HG02973 (cell line): ENCODE results near the gene BST2.

ENCODE experiments used
- ATAC-seq: cut with Tn5 transposase; IDR thresholded peaks from one replicate; pipeline ENCODE4 v1.9.1; 2021; ENCODE audit warnings: moderate library complexity; ENCODE audit not compliant: unreplicated experiment

Gene BST2

DNA sequence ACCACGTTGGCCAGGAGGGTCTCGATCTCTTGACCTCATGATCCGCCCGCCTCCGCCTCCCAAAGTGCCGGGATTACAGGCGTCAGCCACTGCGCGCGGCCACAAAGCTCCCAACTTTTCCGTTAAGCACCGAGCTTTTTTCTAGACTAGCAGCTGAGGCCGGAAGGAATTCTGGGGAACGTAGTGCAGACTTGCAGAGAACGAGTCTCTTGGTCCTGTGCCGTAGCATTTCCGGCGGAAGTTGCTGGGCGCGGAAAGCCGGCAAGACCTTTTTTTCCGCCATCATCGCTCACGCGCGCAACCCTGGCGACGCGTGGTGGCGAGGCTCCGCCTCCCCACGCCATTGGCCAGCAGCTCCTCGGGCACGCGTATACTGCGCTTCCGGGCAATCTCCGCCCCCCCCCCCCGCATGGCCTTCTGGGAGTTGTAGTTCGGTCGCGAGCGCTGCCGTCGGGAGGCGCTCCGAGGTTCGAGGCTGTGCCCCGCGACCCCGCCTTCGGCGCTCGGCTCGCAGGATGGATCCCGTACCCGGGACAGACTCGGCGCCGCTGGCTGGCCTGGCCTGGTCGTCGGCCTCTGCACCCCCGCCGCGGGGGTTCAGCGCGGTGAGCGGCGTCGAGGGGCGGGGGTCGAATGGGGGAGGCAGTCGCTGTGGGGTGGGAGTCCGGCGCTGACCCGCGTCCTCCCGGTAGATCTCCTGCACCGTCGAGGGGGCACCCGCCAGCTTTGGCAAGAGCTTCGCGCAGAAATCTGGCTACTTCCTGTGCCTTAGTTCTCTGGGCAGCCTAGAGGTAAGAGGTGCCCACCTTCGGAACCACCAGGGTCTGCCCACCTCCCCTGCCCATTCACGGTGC, 14.4 kb upstream of the BST2 start, which contains the start of gene MVB12A:
Gene MVB12A (plus strand): TSS at position 427 of the 854 bp plus-strand sequence. CDS start 89 bp downstream, at position 516.
- peak; percentile 81 for ATAC-seq

DNA sequence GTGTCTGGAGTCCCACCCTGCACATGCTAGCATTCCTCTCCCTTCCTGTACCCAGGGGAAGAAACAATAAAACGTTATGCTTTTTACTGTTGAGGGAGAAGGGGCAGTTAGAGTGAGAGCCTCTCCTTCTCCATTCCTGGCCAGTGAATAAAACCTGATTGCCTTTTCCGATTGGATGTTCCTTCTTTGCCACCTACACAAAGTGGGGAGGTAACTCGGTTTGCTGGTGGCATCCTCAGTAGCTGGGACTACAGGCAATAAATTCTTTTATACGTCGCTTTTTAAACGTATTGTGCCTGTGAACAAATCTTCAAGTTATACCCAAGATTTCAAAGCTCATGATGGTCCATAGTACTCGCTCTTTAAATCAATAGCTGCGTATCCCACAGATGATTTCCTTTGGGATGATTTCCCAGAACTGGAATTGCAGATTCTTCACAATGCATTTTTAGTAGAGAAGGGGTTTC, 13.8 kb upstream of the BST2 start:
- ATAC-seq, result no peak

DNA sequence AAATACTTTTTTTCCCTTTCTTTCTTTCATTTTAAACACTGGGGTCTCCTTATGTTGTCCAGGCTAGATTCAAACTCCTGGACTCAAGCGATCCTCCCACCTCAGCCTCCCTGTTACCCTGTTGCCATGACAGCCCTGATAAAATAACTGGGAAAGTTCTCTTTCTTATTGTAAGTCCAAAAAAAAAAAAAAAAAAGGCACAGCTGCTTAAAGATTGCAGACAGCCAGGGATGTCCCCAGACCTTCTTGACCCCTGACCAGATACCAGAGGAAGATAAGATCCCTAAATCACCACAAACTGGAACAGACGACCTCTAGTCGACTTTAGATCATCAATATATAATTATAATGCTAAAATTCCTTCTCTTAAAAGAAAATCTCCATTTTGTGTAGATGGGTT, 13.3 kb upstream of the BST2 start:
- no peak for ATAC-seq

- ATAC-seq, result no peak
These were observed 9.7 kb upstream of the BST2 start for GRCh38 chr19:17415121-17415520.

DNA sequence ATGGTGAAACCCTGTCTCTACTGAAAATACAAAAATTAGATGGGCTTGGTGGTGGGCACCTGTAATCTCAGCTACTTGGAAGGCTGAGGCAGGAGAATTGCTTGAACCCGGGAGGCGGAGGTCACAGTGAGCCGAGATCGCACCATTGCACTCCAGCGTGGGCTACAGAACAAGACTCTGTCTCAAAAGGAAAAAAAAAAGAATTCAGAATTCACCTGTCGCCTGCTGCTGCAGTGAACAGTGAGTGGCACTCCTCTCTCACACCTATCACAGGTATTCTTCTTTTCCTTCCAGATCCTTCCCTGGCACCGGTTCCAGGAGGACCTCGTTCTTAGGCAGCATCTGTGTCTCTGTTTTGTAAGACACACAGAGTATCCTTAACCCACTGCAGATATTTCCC, 8.7 kb upstream of the BST2 start:
- ATAC-seq, result no peak

GRCh38 chr19:17411801-17412200, 6.4 kb upstream of the BST2 start:
- no peak for ATAC-seq

GRCh38 chr19:17409990-17410389, 4.6 kb upstream of the BST2 start:
- no peak for ATAC-seq

GRCh38 chr19:17406887-17407196, 1.4 kb upstream of the BST2 start:
- no peak for ATAC-seq

DNA sequence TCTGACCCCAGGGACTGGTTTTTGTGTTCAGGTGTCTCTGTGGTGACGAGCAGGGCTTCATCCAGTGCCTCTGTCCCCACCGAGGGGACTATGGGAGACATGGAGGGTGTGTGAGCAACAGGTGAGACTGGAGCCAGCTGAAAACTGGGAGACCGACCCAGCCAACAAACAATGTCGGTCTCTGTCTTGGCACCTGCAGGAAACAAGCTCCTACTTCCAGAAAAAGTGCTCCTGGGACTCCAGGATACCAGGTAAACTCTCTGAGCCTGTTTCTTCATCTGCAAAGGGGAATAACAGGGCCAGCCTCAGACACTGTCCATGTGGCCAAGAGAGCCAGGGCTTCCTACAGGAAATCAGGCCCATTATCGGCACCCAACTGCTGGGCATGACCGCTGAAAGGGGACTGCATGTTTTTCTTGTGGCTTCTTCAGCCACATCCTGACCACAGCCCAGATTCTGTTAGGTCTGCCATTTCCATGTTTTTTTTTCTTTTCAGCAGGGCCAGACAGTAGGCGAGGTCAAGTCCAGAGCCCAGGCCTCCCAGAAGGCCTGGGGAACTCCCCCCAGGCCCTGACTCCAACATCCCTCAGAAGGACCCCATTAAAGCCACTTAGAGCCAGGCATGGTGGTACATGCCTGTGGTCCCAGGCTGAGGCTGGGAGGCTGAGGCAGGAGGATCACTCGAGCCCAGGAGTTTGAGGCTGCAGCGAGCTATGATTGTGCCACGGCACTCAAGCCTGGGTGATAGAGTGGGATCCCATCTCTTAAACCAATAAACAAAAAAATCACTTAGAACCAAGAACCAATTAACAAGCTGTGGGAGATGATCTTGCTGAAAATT, 836 bp upstream of the BST2 start:
- peak; percentile 22 for ATAC-seq

DNA sequence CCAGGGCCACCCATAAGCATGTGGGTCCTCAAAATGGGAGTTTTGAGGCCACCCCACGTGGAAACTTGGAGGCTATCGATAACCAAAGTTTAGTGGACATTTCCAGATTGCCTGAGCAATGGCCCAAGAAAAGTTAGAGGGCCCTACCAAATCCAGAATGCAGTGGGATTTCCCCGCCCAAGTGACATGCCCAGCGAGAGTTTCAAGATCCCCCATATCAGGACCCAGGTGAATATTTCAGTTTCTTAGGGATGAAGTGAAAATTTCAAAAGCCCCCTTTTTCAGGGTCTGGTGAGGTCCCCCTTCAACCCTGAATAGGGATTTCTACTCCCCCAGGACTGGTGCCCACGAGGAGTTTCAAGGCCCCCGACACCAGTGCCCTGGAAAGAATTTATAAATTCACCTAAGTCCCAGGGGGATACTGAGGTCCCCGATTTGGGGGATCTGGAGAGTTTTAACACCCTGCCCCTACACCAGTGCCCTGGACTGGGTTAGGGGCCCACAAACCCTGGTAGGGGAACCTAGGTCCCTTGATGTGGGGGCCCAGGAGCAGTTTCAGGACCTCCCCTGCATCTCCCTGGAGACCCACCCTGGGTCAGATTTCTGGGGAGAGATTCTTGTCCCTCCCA, 695 bp downstream of the BST2 start:
- ATAC-seq, result peak; percentile 12

- no peak for ATAC-seq
These were observed 1.4 kb downstream of the BST2 start for GRCh38 chr19:17404015-17404414.

GRCh38 chr19:17402982-17403855, 2.2 kb downstream of the BST2 start:
- no peak for ATAC-seq

DNA sequence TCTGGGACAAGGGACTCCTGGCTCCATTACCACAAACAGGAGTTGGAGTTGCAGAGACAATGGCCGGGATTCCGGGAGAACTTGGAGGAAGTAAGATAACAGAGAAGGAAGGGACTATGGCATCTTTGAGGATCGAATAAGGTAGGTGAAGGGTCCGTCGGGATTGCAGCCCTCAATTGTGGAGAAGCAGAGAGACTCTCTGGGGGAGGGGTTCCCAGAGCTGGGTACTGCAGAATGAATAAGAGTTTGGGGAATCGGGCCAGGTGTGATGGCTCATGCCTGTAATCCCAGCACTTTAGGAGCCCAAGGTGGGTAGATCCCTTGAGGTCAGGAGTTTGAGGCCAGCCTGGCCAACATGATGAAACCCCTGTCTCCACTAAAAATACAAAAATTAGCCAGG, 3.8 kb downstream of the BST2 start:
- ATAC-seq, result no peak

DNA sequence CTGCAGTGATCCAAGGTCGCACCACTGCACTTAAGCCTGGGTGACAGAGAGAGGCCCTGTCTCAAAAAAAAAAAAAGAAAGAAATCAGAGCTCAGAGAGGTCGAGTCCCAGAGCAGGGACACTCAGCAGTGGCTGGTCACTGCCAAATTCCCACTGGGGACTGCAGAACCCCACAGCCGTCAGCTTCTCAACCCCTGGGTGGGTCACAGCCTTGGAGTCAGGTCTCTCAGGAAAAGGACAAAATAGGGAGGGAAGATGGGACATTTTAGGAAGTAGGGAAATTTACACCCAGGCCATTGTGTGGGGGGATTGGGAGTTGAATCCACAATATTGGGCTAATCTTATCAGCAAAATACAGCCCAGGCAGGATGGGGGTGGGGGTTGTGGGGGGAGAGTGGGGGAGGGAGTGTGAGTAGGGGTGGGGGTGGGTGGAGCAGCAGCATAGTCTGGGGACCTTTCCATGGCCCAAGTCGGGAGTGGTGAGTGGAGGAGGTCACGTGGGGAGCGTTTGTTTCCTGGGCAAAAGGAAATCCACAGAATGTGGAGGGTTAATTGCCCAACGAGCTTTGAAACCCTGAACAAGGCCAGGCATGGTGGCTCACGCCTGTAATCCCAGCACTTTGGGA, 6.4 kb downstream of the BST2 start:
- no peak for ATAC-seq

- ATAC-seq, result no peak
These were observed 10.5 kb downstream of the BST2 start for GRCh38 chr19:17394891-17395415.

DNA sequence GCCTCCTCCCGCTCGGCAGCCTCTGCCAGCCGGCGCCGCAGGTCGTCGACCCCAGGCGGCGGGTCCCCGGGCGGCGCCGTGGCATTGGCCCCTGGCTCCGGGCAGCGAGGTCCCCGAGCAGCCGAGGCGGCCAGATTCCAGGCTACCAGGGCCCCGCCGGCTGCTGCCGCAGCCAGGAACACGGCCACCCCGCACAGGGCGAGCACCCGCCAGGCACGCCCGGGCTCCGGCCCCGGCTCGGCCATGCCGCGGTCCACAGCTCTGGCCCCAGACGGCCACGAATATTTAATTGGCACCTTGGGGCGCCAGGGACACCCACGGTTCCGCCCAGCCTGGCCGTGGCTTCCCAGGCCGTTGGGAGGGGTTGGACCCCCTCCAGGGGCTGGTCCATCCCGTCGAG, 11.5 kb downstream of the BST2 start, which contains the start of gene CCDC194:
Gene CCDC194 (minus strand): TSS at position 283 of the 400 bp plus-strand sequence. CDS start 38 bp downstream, at position 245.
- no peak for ATAC-seq

DNA sequence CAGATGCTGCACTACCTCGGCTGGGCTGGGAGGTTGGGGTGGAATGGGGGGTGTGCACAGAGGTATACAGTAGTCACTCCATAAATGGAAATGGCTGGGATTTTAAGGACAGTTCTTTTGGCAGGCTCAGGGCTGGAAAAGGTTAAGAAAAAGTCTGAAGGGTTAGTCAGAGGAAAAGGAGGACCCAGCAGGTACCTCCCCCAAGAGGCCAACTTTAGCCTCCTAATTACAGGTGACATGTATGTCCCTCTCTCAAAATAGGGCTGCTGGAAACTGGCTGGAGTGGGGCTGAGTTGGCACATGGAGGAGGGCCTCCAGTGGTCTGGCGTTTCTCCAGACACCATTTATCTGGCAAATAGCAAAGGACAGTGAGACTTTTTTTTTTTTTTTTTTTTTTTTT, 12.4 kb downstream of the BST2 start:
- ATAC-seq, result no peak

- no peak for ATAC-seq
These were observed 13.9 kb downstream of the BST2 start for GRCh38 chr19:17391371-17392151.
